ENCODE results near the gene DCLK2. TPM values are rescaled to one million over a fixed set of nuclear protein-coding genes. Genes with fewer than 3 reads are reported as not detected.
A peak's percentile ranks its signal among the peaks of the same experiment; 100 is the strongest.

Gene DCLK2
- total and polyA plus RNA-seq, 2 donors from 2014 or later: 2.6 to 3.4 TPM

DNA sequence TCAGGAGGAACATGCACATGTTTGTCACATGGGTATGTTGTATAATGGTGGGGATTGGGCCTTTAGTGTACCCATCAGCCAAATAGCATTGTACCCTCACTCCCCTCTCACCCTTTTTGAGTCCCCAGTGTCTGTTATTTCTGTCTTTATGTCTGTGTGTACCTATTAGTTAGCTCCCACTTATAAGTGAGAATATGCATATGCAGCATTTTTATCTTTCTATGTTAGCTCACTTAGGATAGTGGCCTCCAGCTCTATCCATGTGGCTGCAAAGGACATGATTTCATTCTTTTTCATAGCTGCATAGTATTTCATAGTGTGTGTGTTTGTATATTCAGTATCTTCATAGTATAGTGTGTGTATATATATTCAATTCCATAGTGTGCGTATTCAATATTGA lies 64.6 kb downstream of the DCLK2 start:
- intact Hi-C loops (cut with DNase I): no loop called here
- Histone ChIP-seq H3K9ac (ENCODE audit: low read length in 3 of 3) (no peak overlapping the region), H3K9me3 (ENCODE audit: control insufficient read depth in 2 of 3, insufficient read depth in 1 of 3, low read length in 3 of 3) (peaks cover 0 to 3% (median 0%) of the 10 kb centered on the region in 3 donors), H3K27ac (ENCODE audit: low read depth in 2 of 2, low read length in 2 of 2) (no peak overlapping the region), H3K4me1 (ENCODE audit: control insufficient read depth in 2 of 3, insufficient read depth in 2 of 3, low read depth in 1 of 3, low read length in 3 of 3) (no peaks in the 10 kb centered on the region), H3K27me3 (ENCODE audit: control insufficient read depth, insufficient read depth, low read length) (no peaks in the 10 kb centered on the region), H3K4me3 (ENCODE audit: low read length in 3 of 3) (no peak overlapping the region), H3K36me3 (ENCODE audit: control insufficient read depth in 2 of 3, insufficient read depth in 3 of 3, low read length in 3 of 3) (no peaks in the 10 kb centered on the region)
- TF ChIP-seq, protein P1, sequence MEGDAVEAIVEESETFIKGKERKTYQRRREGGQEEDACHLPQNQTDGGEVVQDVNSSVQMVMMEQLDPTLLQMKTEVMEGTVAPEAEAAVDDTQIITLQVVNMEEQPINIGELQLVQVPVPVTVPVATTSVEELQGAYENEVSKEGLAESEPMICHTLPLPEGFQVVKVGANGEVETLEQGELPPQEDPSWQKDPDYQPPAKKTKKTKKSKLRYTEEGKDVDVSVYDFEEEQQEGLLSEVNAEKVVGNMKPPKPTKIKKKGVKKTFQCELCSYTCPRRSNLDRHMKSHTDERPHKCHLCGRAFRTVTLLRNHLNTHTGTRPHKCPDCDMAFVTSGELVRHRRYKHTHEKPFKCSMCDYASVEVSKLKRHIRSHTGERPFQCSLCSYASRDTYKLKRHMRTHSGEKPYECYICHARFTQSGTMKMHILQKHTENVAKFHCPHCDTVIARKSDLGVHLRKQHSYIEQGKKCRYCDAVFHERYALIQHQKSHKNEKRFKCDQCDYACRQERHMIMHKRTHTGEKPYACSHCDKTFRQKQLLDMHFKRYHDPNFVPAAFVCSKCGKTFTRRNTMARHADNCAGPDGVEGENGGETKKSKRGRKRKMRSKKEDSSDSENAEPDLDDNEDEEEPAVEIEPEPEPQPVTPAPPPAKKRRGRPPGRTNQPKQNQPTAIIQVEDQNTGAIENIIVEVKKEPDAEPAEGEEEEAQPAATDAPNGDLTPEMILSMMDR (IDR thresholded peaks at IDR 0.05; ENCODE audit: borderline replicate concordance, extremely low read depth, insufficient read depth): no peak
- FAIRE-seq (no peak), DNase-seq (no peak)

DNA sequence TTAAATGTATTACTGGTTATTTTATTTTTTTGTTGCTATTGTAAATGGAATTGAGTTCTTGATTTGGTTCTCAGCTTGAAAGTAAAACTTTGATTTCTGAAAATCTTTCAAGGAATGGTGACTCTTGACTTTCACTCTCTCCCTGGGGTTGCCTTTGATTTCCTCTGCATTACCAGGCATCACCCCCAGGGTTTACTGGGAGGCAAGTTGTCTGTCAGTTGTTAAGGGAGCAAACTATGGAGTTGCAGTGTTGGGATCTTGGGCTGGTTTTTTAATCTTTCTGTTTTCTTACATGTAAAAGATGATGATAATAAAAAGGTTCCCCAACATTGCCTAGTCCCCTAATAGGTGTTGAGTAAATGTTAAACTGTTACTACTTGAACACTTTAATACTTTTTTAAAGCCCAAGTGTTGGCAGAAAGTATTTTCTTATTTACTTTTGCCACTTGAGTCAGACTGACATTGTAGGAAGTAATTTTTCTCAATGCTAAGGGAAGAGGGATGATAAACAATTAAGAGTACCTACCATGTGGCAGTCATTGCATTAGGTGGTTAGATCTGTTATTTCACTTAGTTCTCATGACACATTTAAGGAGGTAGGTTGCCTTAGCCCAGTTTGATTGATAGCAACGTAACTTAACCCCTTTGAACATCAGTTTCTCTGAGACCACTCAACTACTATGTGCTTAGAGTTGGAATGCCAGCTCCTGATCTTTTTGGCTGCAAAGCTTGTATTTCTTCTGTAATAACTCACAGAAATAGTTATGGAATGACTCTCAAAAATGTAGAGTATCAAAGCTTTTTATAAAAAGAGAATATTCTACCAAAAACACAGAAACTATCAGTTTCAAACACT lies 67.1 kb downstream of the DCLK2 start:
- Histone ChIP-seq H3K27me3 (ENCODE audit: control insufficient read depth, insufficient read depth, low read length) (no peaks in the 10 kb centered on the region), H3K4me1 (ENCODE audit: control insufficient read depth in 2 of 3, insufficient read depth in 2 of 3, low read depth in 1 of 3, low read length in 3 of 3) (no peaks in the 10 kb centered on the region), H3K9ac (ENCODE audit: low read length in 3 of 3) (no peak overlapping the region), H3K36me3 (ENCODE audit: control insufficient read depth in 2 of 3, insufficient read depth in 3 of 3, low read length in 3 of 3) (no peaks in the 10 kb centered on the region), H3K9me3 (ENCODE audit: control insufficient read depth in 2 of 3, insufficient read depth in 1 of 3, low read length in 3 of 3) (no peaks in the 10 kb centered on the region), H3K4me3 (ENCODE audit: low read length in 3 of 3) (no peak overlapping the region), H3K27ac (ENCODE audit: low read depth in 2 of 2, low read length in 2 of 2) (no peak overlapping the region)
- FAIRE-seq (no peak), DNase-seq (peak in 2 of 5 donors; percentile 50 to 52)
- TF ChIP-seq, protein P1 (IDR thresholded peaks at IDR 0.05; ENCODE audit: borderline replicate concordance, extremely low read depth, insufficient read depth): no peak
- intact Hi-C loops (cut with DNase I): no loop called here

DNA sequence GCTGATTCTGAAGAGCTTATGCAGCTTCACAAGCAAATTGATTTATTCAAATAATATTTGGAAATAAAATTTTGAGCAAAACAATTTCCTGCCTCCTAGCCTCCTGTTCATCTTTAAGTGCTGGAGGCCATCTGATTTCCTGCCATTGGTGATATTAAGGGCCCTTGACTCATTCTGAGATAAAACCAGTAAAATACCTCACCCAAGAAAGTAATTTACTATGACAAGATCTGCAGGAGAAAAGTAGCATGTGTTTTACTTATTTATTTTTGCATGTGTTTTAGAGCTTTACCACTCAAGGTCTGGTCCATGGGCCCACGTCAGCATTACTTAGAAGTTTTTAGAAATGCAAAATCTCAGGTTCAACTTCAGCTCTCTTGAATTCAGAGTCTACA lies 67.7 kb downstream of the DCLK2 start:
- no peak overlapping the region for H3K9ac ChIP-seq (ENCODE audit: low read length in 3 of 3)
- no peaks in the 10 kb centered on the region for H3K27me3 ChIP-seq (ENCODE audit: control insufficient read depth, insufficient read depth, low read length)
- H3K36me3 ChIP-seq (ENCODE audit: control insufficient read depth in 2 of 3, insufficient read depth in 3 of 3, low read length in 3 of 3): no peaks in the 10 kb centered on the region
- H3K4me3 ChIP-seq (ENCODE audit: low read length in 3 of 3): no peak overlapping the region
- DNase-seq: no peak
- no peak for FAIRE-seq
- TF ChIP-seq, protein P1 (IDR thresholded peaks at IDR 0.05; ENCODE audit: borderline replicate concordance, extremely low read depth, insufficient read depth): no peak
- no peaks in the 10 kb centered on the region for H3K4me1 ChIP-seq (ENCODE audit: control insufficient read depth in 2 of 3, insufficient read depth in 2 of 3, low read depth in 1 of 3, low read length in 3 of 3)
- H3K9me3 ChIP-seq (ENCODE audit: control insufficient read depth in 2 of 3, insufficient read depth in 1 of 3, low read length in 3 of 3): no peaks in the 10 kb centered on the region
- no peak overlapping the region for H3K27ac ChIP-seq (ENCODE audit: low read depth in 2 of 2, low read length in 2 of 2)
- intact Hi-C loops (cut with DNase I): no loop called here
